Measurements from ENCODE around the gene TGFB1. TPM values are rescaled to one million over a fixed set of nuclear protein-coding genes. Genes with fewer than 3 reads are reported as not detected.
A peak's percentile ranks its signal among the peaks of the same experiment; 100 is the strongest.

Gene TGFB1
- total RNA-seq, 1 experiment from 2014 or later: 54.6 TPM

DNA sequence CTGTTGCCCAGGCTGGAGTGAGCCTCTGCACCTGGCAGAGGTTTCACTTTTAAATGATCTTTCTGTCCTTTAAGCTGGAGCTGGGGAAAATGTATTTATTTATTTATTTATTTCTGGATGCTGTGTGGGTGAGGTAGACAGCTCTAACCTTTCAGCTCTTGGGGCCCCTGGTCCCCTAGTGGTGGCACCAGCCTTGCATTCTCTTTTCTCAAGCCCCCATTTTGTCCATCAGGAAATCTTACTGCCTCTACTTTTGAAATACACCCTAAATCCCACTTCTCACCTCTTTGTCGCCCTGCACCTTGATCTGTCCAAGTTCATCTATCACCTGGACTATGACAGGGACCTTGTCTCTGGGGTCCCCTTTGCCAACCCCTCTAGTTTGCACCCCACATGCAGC, 12.4 kb upstream of the TGFB1 start:
- DNase-seq (ENCODE audit: low read depth, low spot score): no peak
- CTCF ChIA-PET: interaction anchor here (0.6 to 3.3 kb wide), 7 partner anchors 10 to 301 kb away, joined by 3 to 54 read pairs (median 3); partner anchors contain the start of genes DMAC2 and TGFB1
- Histone ChIP-seq H3K27me3 (ENCODE audit: insufficient read depth, low read length) (no peaks in the 10 kb centered on the region), H3K9ac (ENCODE audit: low read length) (no peak overlapping the region), H4K20me1 (ENCODE audit: insufficient read depth) (no peaks in the 10 kb centered on the region), H3K4me2 (ENCODE audit: low read length) (no peak overlapping the region), H2AFZ (ENCODE audit: low read depth, low read length, poor library complexity, severe bottlenecking) (no peak overlapping the region), H3K9me2 (ENCODE audit: insufficient read depth) (no peaks in the 10 kb centered on the region), H3K4me3 (replicated peaks in 1 of 2; ENCODE audit: low read depth in 1 of 2, low read length in 2 of 2) (no peak overlapping the region), H3K79me2 (ENCODE audit: insufficient read depth, low read length) (peaks cover 12% of the 10 kb centered on the region; the same call in 1 of the 2 replicates), H3K36me3 (ENCODE audit: control insufficient read depth in 1 of 2, insufficient read depth in 2 of 2, low read length in 2 of 2) (no peaks in the 10 kb centered on the region), H3K27ac (ENCODE audit: low read depth, low read length) (no peak overlapping the region), H3K4me1 (ENCODE audit: control insufficient read depth in 1 of 2, insufficient read depth in 2 of 2, low read length in 2 of 2) (peaks cover 8 to 45% of the 10 kb centered on the region in 2 experiments; a peak in 3 of 4 replicates), H3K9me3 (ENCODE audit: control insufficient read depth in 1 of 2, insufficient read depth in 1 of 2, low read depth in 1 of 2, low read length in 2 of 2) (no peaks in the 10 kb centered on the region)
- TF ChIP-seq CTCF (IDR thresholded peaks at IDR 0.05 in 2 of 3, conservative IDR thresholded peaks at IDR 0.05 in 1 of 3; ENCODE audit: borderline replicate concordance in 1 of 3, insufficient read depth in 1 of 3, low read depth in 2 of 3, low read length in 2 of 3) (peak in 2 of 3 experiments; percentile 40 to 44; a peak in 4 of 6 replicates), ELF1 (IDR thresholded peaks at IDR 0.05; ENCODE audit: borderline replicate concordance, low read depth) (no peak)
- intact Hi-C loops (cut with micrococcal nuclease): no loop called here
- no peak for ATAC-seq
- BruUV-seq (replicated peaks): no TSS peak
- RAD21 ChIA-PET (ENCODE audit: low non-redundant PET in 1 of 2, low total read pairs in 2 of 2, uncharacterized antibody in 2 of 2, unreplicated experiment in 2 of 2): interaction anchor here in 1 of 2 experiments (0.7 kb wide), 1 partner anchor 174 kb away, joined by 6 read pairs; no protein-coding TSS in a partner anchor
- POLR2A ChIA-PET: interaction anchor here (0.8 to 1.7 kb wide), 3 partner anchors 13 to 1146 kb away, joined by 3 to 4 read pairs (median 3); partner anchors contain the start of gene TGFB1

GRCh38 chr19:41364524-41365391, 11.0 kb upstream of the TGFB1 start:
- POLR2A ChIA-PET: interaction anchor here (0.9 to 2.1 kb wide), 7 partner anchors 9 to 519 kb away, joined by 3 to 13 read pairs (median 4); partner anchors contain the start of gene DMAC2
- H3K36me3 ChIP-seq (ENCODE audit: control insufficient read depth in 1 of 2, insufficient read depth in 2 of 2, low read length in 2 of 2): no peaks in the 10 kb centered on the region
- no peaks in the 10 kb centered on the region for H3K9me3 ChIP-seq (ENCODE audit: control insufficient read depth in 1 of 2, insufficient read depth in 1 of 2, low read depth in 1 of 2, low read length in 2 of 2)
- no peak overlapping the region for H2AFZ ChIP-seq (ENCODE audit: low read depth, low read length, poor library complexity, severe bottlenecking)
- peaks cover 12% of the 10 kb centered on the region; the same call in 1 of the 2 replicates for H3K79me2 ChIP-seq (ENCODE audit: insufficient read depth, low read length)
- no peaks in the 10 kb centered on the region for H3K9me2 ChIP-seq (ENCODE audit: insufficient read depth)
- TF ChIP-seq JUND (IDR thresholded peaks at IDR 0.05) (no peak), CBX3 (IDR thresholded peaks at IDR 0.05; ENCODE audit: low read depth) (no peak), MAX (IDR thresholded peaks at IDR 0.05) (no peak), ZFX (IDR thresholded peaks at IDR 0.05) (0 out of 2 replicates have a peak, but pooled peaks have one; percentile 9), EGR1 (IDR thresholded peaks at IDR 0.05; ENCODE audit: low read depth) (no peak)
- H3K4me3 ChIP-seq (replicated peaks in 1 of 2; ENCODE audit: low read depth in 1 of 2, low read length in 2 of 2): peak overlapping the region; percentile 69 to 70
- no peak for DNase-seq (ENCODE audit: low read depth, low spot score)
- peak overlapping the region; percentile 89 for H3K27ac ChIP-seq (ENCODE audit: low read depth, low read length)
- H4K20me1 ChIP-seq (ENCODE audit: insufficient read depth): no peaks in the 10 kb centered on the region
- CTCF ChIA-PET: interaction anchor here (1.0 to 3.3 kb wide), 9 partner anchors 8 to 206 kb away, joined by 3 to 54 read pairs (median 6); partner anchors contain the start of genes DMAC2 and TGFB1
- H3K27me3 ChIP-seq (ENCODE audit: insufficient read depth, low read length): no peaks in the 10 kb centered on the region
- H3K9ac ChIP-seq (ENCODE audit: low read length): peak overlapping the region; percentile 77
- peak overlapping the region; percentile 89 for H3K4me2 ChIP-seq (ENCODE audit: low read length)
- 0 out of 2 replicates have a peak, but pooled peaks have one; percentile 1 for ATAC-seq
- no TSS peak for BruUV-seq (replicated peaks)
- peaks cover 8 to 45% of the 10 kb centered on the region in 2 experiments; a peak in 3 of 4 replicates for H3K4me1 ChIP-seq (ENCODE audit: control insufficient read depth in 1 of 2, insufficient read depth in 2 of 2, low read length in 2 of 2)
- RAD21 ChIA-PET (ENCODE audit: low non-redundant PET in 1 of 2, low total read pairs in 2 of 2, uncharacterized antibody in 2 of 2, unreplicated experiment in 2 of 2): interaction anchor here in 1 of 2 experiments (1.1 kb wide), 1 partner anchor 12 kb away, joined by 4 read pairs; no protein-coding TSS in a partner anchor
- intact Hi-C loops (cut with micrococcal nuclease): no loop called here
